GM19452 (cell line): ENCODE data around the gene STEAP3.
A peak's percentile ranks its signal among the peaks of the same experiment; 100 is the strongest.
"Not testable (repeated sequence)": the region's sequence is repeated elsewhere in the genome, so short reads cannot be mapped to it uniquely, and the experiment has no call there.

Source experiments
- ATAC-seq: cut with Tn5 transposase; IDR thresholded peaks from one replicate; pipeline ENCODE4 v1.9.1; 2021; ENCODE audit not compliant: unreplicated experiment

STEAP3 gene

GRCh38 chr2:119260646-119261492 is 37.2 kb downstream of the STEAP3 start:
- ATAC-seq, result no peak

- ATAC-seq, result no peak
Observed at GRCh38 chr2:119261493-119262225, 38.0 kb downstream of the STEAP3 start.

GRCh38 chr2:119263025-119263424 is 39.4 kb downstream of the STEAP3 start:
- no peak for ATAC-seq

- ATAC-seq, result no peak
Observed at GRCh38 chr2:119263656-119264055, 40.0 kb downstream of the STEAP3 start.

- ATAC-seq, result peak; percentile 97
Observed at GRCh38 chr2:119264781-119265692, 41.4 kb downstream of the STEAP3 start.

GRCh38 chr2:119265693-119266066 is 42.0 kb downstream of the STEAP3 start:
- no peak for ATAC-seq

GRCh38 chr2:119266091-119266589 is 42.5 kb downstream of the STEAP3 start:
- no peak for ATAC-seq

- ATAC-seq, result no peak
Observed at GRCh38 chr2:119267604-119268003, 44.0 kb downstream of the STEAP3 start.

- ATAC-seq, result no peak
Observed at GRCh38 chr2:119276864-119277263, 53.2 kb downstream of the STEAP3 start.

- ATAC-seq, result not testable (repeated sequence)
Observed at GRCh38 chr2:119278385-119278784, 54.8 kb downstream of the STEAP3 start.

- no peak for ATAC-seq
Observed at GRCh38 chr2:119278946-119279345, 55.3 kb downstream of the STEAP3 start.

GRCh38 chr2:119279666-119280065 is 56.0 kb downstream of the STEAP3 start:
- ATAC-seq, result no peak

- ATAC-seq, result no peak
Observed at GRCh38 chr2:119280680-119281079, 57.0 kb downstream of the STEAP3 start.

GRCh38 chr2:119282146-119282995 is 58.7 kb downstream of the STEAP3 start:
- ATAC-seq, result no peak

GRCh38 chr2:119282996-119283511 is 59.4 kb downstream of the STEAP3 start:
- no peak for ATAC-seq

- no peak for ATAC-seq
Observed at GRCh38 chr2:119283873-119284331, 60.3 kb downstream of the STEAP3 start.

GRCh38 chr2:119286661-119287060 is 63.0 kb downstream of the STEAP3 start:
- no peak for ATAC-seq

GRCh38 chr2:119288576-119288975 is 64.9 kb downstream of the STEAP3 start:
- ATAC-seq, result no peak

- ATAC-seq, result no peak
Observed at GRCh38 chr2:119289093-119289492, 65.5 kb downstream of the STEAP3 start.

- ATAC-seq, result no peak
Observed at GRCh38 chr2:119289642-119290041, 66.0 kb downstream of the STEAP3 start.
